Esophagus mucosa (tissue), 1 donor: ENCODE measurements around the gene COL13A1. TPM values are rescaled to one million over a fixed set of nuclear protein-coding genes. Genes with fewer than 3 reads are reported as not detected.

Source experiments
- ATAC-seq: fragments of 200-7000 bp; cut with Tn5 transposase; one replicate; pipeline ENCODE4 v1.9.1; 2020
- total RNA-seq: library from RNA; stranded (reverse); gene quantifications from one replicate; pipeline ENCODE4 v1.2.4, GENCODE V29; 2023
- donor health status: DM: yes; HTN: yes; CAD: no.

The COL13A1 gene
- total RNA-seq, 1 donor from 2014 or later = 0.92 TPM

- ATAC-seq = no peak
These were observed 172.0 kb downstream of the COL13A1 start for GRCh38 chr10:69973678-69974077.

- no peak for ATAC-seq
These were observed 172.9 kb downstream of the COL13A1 start for GRCh38 chr10:69974551-69975155.

GRCh38 chr10:69976795-69977546 lies 175.3 kb downstream of the COL13A1 start:
- no peak for ATAC-seq

- no peak for ATAC-seq
These were observed 177.5 kb downstream of the COL13A1 start for GRCh38 chr10:69979174-69979573.

GRCh38 chr10:69980672-69981071 lies 179.0 kb downstream of the COL13A1 start:
- ATAC-seq = no peak

GRCh38 chr10:69988094-69988493 lies 186.4 kb downstream of the COL13A1 start:
- ATAC-seq = no peak

- no peak for ATAC-seq
These were observed 189.4 kb downstream of the COL13A1 start for GRCh38 chr10:69991151-69991550.

GRCh38 chr10:69994262-69994661 lies 192.6 kb downstream of the COL13A1 start:
- ATAC-seq = peak; percentile 49

GRCh38 chr10:69996611-69997010 lies 194.9 kb downstream of the COL13A1 start:
- no peak for ATAC-seq

GRCh38 chr10:70000262-70000661 lies 198.6 kb downstream of the COL13A1 start:
- ATAC-seq = no peak

GRCh38 chr10:70007116-70007820 lies 205.6 kb downstream of the COL13A1 start:
- no peak for ATAC-seq

Other genes starting within 250 kb of the COL13A1 start
- gene NEUROG3, start 228.5 kb upstream of the COL13A1 start, total RNA-seq = not detected
- 2.9 TPM for gene FAM241B, start 171.7 kb upstream of the COL13A1 start, total RNA-seq